Right lobe of liver (tissue), 6 donors: ENCODE data around the gene TAF12. TPM values are rescaled to one million over a fixed set of nuclear protein-coding genes. Genes with fewer than 3 reads are reported as not detected.

Experiments used
- ATAC-seq, 4 donors: fragments of 200-7000 bp; cut with Tn5 transposase; one replicate each; pipeline ENCODE4 v1.9.1; 2020; ENCODE audit warnings: mild to moderate bottlenecking in 4 of 4, moderate library complexity in 4 of 4
- DNase-seq, 3 donors: peaks; one replicate each; pipeline ENCODE4 v3.0.0-alpha.2; 2020
- H3K27ac ChIP-seq, 3 donors: fragments of 200-600 bp; one replicate each; pipeline ENCODE4 v1.8.0; 2022
- H3K27me3 ChIP-seq, 2 donors: fragments of 200-600 bp; one replicate each; pipeline ENCODE4 v1.8.0; 2022
- H3K36me3 ChIP-seq, 4 donors: fragments of 200-600 bp; sonication (generic) in 1 of 4; one replicate each; pipeline versions ENCODE4 v1.5.1 to v1.8.0; 2017 to 2022; ENCODE audit warnings: control low read depth in 1 of 4
- H3K4me1 ChIP-seq, 4 donors: fragments of 200-600 bp; sonication (generic) in 1 of 4; one replicate each; pipeline versions ENCODE4 v1.5.1 to v1.8.0; 2017 to 2022; ENCODE audit warnings: control low read depth in 1 of 4
- H3K4me3 ChIP-seq, 3 donors: fragments of 200-600 bp; one replicate each; pipeline ENCODE4 v1.8.0; 2022
- H3K9me3 ChIP-seq, 4 donors: fragments of 200-600 bp; sonication (generic) in 1 of 4; one replicate each; pipeline versions ENCODE4 v1.5.1 to v1.8.0; 2017 to 2022; ENCODE audit warnings: control low read depth in 1 of 4
- POLR2A ChIP-seq: fragments of 450-650 bp; IDR thresholded peaks from one replicate; pipeline ENCODE4 v1.6.1; 2017; ENCODE audit warnings: antibody characterized with exemption, mild to moderate bottlenecking
- WGBS: methylation state at CpG from one replicate; pipeline ENCODE4 v1.1.6; 2018; ENCODE audit warnings: low coverage, low lambda C conversion rate; ENCODE audit not compliant: insufficient coverage; ENCODE audit errors: missing lambda C conversion rate; 5-methylcytosine and 5-hydroxymethylcytosine counted together
- intact Hi-C, 2 donors: fragments of 100-400 bp; cut with DNase I; formaldehyde crosslinking; loops; one replicate each; pipeline versions ENCODE4 v1.11.2 to v1.14.1; 2022
- total RNA-seq, 6 experiments: library from RNA; depleted of rRNA in 2 of 6; stranded (reverse); fragments of >200 nt in 2 of 6; fragmentation: NEBNext Ultra II Directional in 3 of 6; extraction: Animal tissue kit (Norgen Biotek cat#: 25700) in 3 of 6; gene quantifications; one replicate each; pipeline versions ENCODE4 v1.1.0 to v1.2.4, GENCODE V29; 2016 to 2023
- TF ChIP-seq, protein P1 (sequence below), 4 donors: fragments of 200-600 bp in 3 of 4; fragments of 450-650 bp in 1 of 4; IDR thresholded peaks; one replicate each; pipeline versions ENCODE4 v1.5.1 to v1.8.0; 2016 to 2022; ENCODE audit warnings: antibody characterized with exemption in 4 of 4, mild to moderate bottlenecking in 2 of 4
- donor health status: DM: no; HTN: yes; CAD: no.
- donor health status: DM: no; HTN: no; CAD: no.
- donor health status: DM: no; HTN: no; CAD: no.
- donor health status: DM: no; HTN: yes; CAD: no.
- donor health status: DM: no; HTN: yes; CAD: no.

The TAF12 gene
- total RNA-seq, 6 experiments from 2014 or later = 7.8 to 12.0 (median 10.3) TPM

DNA sequence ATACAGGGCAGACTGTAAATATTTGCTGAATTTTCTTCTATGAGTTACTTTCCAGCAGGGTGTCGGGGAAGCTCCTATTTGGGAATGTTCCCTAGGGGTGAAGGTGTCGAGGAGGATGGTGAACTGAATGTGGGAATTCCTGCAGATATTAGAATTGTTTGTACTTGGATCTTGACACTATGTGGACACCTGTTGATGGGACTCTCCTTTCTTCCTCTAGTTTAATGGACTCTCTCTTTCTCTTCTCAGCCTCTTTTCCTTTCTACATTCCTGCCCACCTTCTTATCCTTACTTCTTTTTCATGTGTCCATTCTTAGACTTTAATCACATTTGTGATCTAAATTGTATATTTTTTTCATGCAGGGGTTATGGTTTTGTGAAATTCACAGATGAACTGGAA is 75.9 kb downstream of the TAF12 start:
- intact Hi-C loops = no loop called here
- DNase-seq (no peak), ATAC-seq (no peak)
- no CpG with 5 or more reads among the region's 2 CpGs for WGBS
- Histone ChIP-seq H3K27me3 (no peaks in the 10 kb centered on the region), H3K4me1 (no peaks in the 10 kb centered on the region), H3K27ac (no peak overlapping the region), H3K36me3 (peaks cover 0 to 59% (median 17%) of the 10 kb centered on the region in 4 donors), H3K9me3 (no peaks in the 10 kb centered on the region), H3K4me3 (no peak overlapping the region)
- no peak for TF ChIP-seq POLR2A
- TF ChIP-seq, protein P1, sequence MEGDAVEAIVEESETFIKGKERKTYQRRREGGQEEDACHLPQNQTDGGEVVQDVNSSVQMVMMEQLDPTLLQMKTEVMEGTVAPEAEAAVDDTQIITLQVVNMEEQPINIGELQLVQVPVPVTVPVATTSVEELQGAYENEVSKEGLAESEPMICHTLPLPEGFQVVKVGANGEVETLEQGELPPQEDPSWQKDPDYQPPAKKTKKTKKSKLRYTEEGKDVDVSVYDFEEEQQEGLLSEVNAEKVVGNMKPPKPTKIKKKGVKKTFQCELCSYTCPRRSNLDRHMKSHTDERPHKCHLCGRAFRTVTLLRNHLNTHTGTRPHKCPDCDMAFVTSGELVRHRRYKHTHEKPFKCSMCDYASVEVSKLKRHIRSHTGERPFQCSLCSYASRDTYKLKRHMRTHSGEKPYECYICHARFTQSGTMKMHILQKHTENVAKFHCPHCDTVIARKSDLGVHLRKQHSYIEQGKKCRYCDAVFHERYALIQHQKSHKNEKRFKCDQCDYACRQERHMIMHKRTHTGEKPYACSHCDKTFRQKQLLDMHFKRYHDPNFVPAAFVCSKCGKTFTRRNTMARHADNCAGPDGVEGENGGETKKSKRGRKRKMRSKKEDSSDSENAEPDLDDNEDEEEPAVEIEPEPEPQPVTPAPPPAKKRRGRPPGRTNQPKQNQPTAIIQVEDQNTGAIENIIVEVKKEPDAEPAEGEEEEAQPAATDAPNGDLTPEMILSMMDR (IDR thresholded peaks at IDR 0.05) = no peak

DNA sequence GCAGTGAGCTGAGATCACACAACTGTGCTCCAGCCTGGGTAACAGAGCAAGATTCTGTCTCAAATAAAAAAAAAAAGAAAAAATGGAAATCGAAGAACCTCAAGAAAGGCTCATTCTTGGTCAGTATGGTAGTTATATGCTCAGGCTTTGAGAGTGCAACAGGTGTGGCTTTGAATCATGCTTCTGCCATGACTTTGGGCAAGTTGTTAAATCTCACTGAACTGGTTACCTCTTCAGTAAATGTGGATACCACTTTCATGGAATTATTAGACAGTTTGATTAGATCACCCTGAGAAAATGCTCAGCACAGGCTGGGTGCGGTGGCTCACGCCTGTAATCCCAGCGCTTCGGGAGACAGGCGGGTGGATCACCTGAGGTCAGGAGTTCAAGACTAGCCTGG is 77.1 kb downstream of the TAF12 start:
- H3K27me3 ChIP-seq = no peaks in the 10 kb centered on the region
- peaks cover 0 to 64% (median 18%) of the 10 kb centered on the region in 4 donors for H3K36me3 ChIP-seq
- TF ChIP-seq POLR2A = no peak
- TF ChIP-seq, protein P1 (IDR thresholded peaks at IDR 0.05) = no peak
- no CpG with 5 or more reads among the region's 6 CpGs for WGBS
- no peak for ATAC-seq
- no peaks in the 10 kb centered on the region for H3K9me3 ChIP-seq
- H3K4me1 ChIP-seq = no peaks in the 10 kb centered on the region
- no peak overlapping the region for H3K4me3 ChIP-seq
- intact Hi-C loops = no loop called here
- no peak overlapping the region for H3K27ac ChIP-seq
- no peak for DNase-seq

DNA sequence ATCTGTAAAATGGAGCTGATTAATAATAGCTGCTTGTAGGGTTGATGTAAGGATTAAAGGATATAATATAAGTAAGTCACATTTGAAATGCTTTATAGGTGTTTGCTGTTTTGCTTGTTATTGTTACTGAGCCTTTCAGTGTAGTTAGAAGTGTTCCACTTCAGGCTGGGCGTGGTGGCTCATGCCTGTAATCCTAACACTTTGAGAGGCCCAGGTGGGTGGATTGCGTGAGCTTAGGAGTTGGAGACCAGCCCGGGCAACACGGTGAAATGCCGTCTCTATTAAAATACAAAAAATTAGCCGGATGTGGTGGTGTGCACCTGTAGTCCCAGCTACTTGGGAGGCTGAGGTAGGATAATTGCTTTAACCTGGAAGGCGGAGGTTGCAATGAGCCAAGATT is 77.8 kb downstream of the TAF12 start:
- DNase-seq (no peak), ATAC-seq (no peak)
- TF ChIP-seq, protein P1 (IDR thresholded peaks at IDR 0.05) = no peak
- no peak for TF ChIP-seq POLR2A
- H3K36me3 ChIP-seq = peaks cover 0 to 71% (median 18%) of the 10 kb centered on the region in 4 donors
- no peaks in the 10 kb centered on the region for H3K27me3 ChIP-seq
- H3K4me3 ChIP-seq = no peak overlapping the region
- no peak overlapping the region for H3K27ac ChIP-seq
- intact Hi-C loops = no loop called here
- H3K4me1 ChIP-seq = no peaks in the 10 kb centered on the region
- 100% methylated on average over 4 of the region's 7 CpGs for WGBS
- no peaks in the 10 kb centered on the region for H3K9me3 ChIP-seq

DNA sequence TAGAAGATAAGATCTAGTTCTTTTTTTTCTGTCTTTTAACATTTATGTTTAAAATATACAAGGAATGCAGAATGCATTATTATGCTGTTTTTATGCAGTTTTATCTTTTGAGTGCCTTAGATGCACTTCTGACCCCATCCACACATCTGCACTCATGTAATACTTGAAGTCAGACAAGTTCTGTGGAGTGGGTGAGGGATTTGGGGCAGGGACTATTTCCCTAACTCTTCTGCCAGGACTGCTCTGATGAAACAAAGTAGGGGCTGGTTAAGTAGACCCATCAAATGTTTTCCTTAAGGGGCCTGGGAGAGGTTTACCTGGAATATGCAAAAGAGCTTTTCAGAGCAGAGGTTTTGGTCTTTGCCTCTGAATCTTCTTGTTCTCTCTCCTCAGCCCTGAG is 78.6 kb downstream of the TAF12 start:
- ATAC-seq = no peak
- DNase-seq = no peak
- Histone ChIP-seq H3K4me1 (no peaks in the 10 kb centered on the region), H3K27ac (no peak overlapping the region), H3K36me3 (peaks cover 0 to 78% (median 18%) of the 10 kb centered on the region in 4 donors), H3K4me3 (no peak overlapping the region), H3K9me3 (no peaks in the 10 kb centered on the region), H3K27me3 (no peaks in the 10 kb centered on the region)
- intact Hi-C loops = no loop called here
- TF ChIP-seq POLR2A = no peak
- TF ChIP-seq, protein P1 (IDR thresholded peaks at IDR 0.05) = no peak

DNA sequence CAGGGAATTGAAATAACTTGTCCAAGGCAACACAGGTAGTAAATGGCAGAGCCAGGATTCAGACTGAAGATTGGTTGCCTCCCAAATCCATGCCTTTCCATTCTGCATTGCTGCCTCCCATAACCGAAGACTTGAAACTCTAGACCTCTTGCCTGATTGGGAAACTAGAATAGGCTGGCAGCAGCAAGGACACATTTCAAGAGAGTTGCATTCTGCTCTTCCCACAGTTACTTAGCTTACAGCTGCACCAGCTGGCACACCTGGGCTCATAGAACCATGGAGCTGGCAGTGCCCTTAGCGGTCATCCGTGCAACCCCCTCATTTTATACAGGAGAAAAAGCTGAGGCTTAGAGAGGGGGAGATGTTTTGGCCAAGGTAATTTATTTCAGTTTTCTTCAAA is 82.0 kb downstream of the TAF12 start:
- WGBS = 100% methylated on average over 1 of the region's 3 CpGs
- TF ChIP-seq, protein P1 (IDR thresholded peaks at IDR 0.05) = no peak
- no peak for TF ChIP-seq POLR2A
- no peaks in the 10 kb centered on the region for H3K9me3 ChIP-seq
- no peak for DNase-seq
- H3K4me3 ChIP-seq = no peak overlapping the region
- no peaks in the 10 kb centered on the region for H3K4me1 ChIP-seq
- no peaks in the 10 kb centered on the region for H3K27me3 ChIP-seq
- H3K36me3 ChIP-seq = peaks cover 0 to 81% (median 15%) of the 10 kb centered on the region in 4 donors
- H3K27ac ChIP-seq = no peak overlapping the region
- ATAC-seq = no peak
- intact Hi-C loops = no loop called here
